GM12875 (cell line): ENCODE results near the gene PTPRG.

Experiments used
- H3K4me3 ChIP-seq: one replicate; pipeline ENCODE4 v1.5.1; 2011; ENCODE audit warnings: low read depth, low read length, control low read depth
- CTCF ChIP-seq: IDR thresholded peaks from 2 replicates; pipeline ENCODE4 v1.5.1; 2011; ENCODE audit warnings: low read depth, mild to moderate bottlenecking, control low read depth, inconsistent platforms, low read length, moderate library complexity, borderline replicate concordance; ENCODE audit not compliant: insufficient read depth

Gene PTPRG

GRCh38 chr3:61637088-61638051, 76.0 kb downstream of the PTPRG start:
- H3K4me3 ChIP-seq, result no peak overlapping the region
- TF ChIP-seq CTCF, result no peak

- H3K4me3 ChIP-seq, result no peak overlapping the region
- TF ChIP-seq CTCF, result no peak
Observed at GRCh38 chr3:61638741-61639140, 77.4 kb downstream of the PTPRG start.

- TF ChIP-seq CTCF, result no peak
- no peak overlapping the region for H3K4me3 ChIP-seq
Observed at GRCh38 chr3:61639991-61640390, 78.6 kb downstream of the PTPRG start.

- no peak for TF ChIP-seq CTCF
- H3K4me3 ChIP-seq, result no peak overlapping the region
Observed at GRCh38 chr3:61645148-61645547, 83.8 kb downstream of the PTPRG start.

GRCh38 chr3:61646360-61646759, 85.0 kb downstream of the PTPRG start:
- no peak for TF ChIP-seq CTCF
- H3K4me3 ChIP-seq, result no peak overlapping the region

- no peak overlapping the region for H3K4me3 ChIP-seq
- TF ChIP-seq CTCF, result no peak
Observed at GRCh38 chr3:61646851-61647525, 85.6 kb downstream of the PTPRG start.

GRCh38 chr3:61648481-61648880, 87.1 kb downstream of the PTPRG start:
- no peak overlapping the region for H3K4me3 ChIP-seq
- no peak for TF ChIP-seq CTCF
